ENCODE results near the gene C9orf78. TPM values are rescaled to one million over a fixed set of nuclear protein-coding genes. Genes with fewer than 3 reads are reported as not detected.
"Not testable (repeated sequence)": the region's sequence is repeated elsewhere in the genome, so short reads cannot be mapped to it uniquely, and the experiment has no call there.

C9orf78 gene
- total RNA-seq, 1 experiment from 2014 or later = 48.7 TPM

- H3K27me3 ChIP-seq = no peaks in the 10 kb centered on the region
- no peak overlapping the region for H3K4me3 ChIP-seq
- DNase-seq = no peak
- H3K9me3 ChIP-seq = no peaks in the 10 kb centered on the region
- H3K36me3 ChIP-seq = peaks cover 23% of the 10 kb centered on the region
Observed at GRCh38 chr9:129806061-129806460, 29.0 kb downstream of the C9orf78 start.

- no peaks in the 10 kb centered on the region for H3K9me3 ChIP-seq
- peak; percentile 18 for DNase-seq
- H3K4me3 ChIP-seq = peak overlapping the region; percentile 92
- H3K27me3 ChIP-seq = no peaks in the 10 kb centered on the region
- peaks cover 9% of the 10 kb centered on the region for H3K36me3 ChIP-seq
Observed at GRCh38 chr9:129803676-129804060, 31.4 kb downstream of the C9orf78 start.

GRCh38 chr9:129802833-129803675, 32.0 kb downstream of the C9orf78 start, which contains the start of gene TOR1B:
TSS of gene TOR1B (plus strand) at chr9:129803184. CDS start at chr9:129803213, 29 bp downstream.
- Histone ChIP-seq H3K36me3 (peaks cover 9% of the 10 kb centered on the region), H3K9me3 (no peaks in the 10 kb centered on the region), H3K4me3 (peak within 1 kb of the TSS; percentile 92), H3K27me3 (no peaks in the 10 kb centered on the region)
- DNase-seq = peak; percentile 90

GRCh38 chr9:129801504-129801903, 33.6 kb downstream of the C9orf78 start:
- DNase-seq = no peak
- no peaks in the 10 kb centered on the region for H3K27me3 ChIP-seq
- no peaks in the 10 kb centered on the region for H3K9me3 ChIP-seq
- H3K36me3 ChIP-seq = peaks cover 7% of the 10 kb centered on the region
- H3K4me3 ChIP-seq = no peak overlapping the region

GRCh38 chr9:129798973-129799372, 36.1 kb downstream of the C9orf78 start:
- H3K36me3 ChIP-seq = no peaks in the 10 kb centered on the region
- no peaks in the 10 kb centered on the region for H3K9me3 ChIP-seq
- DNase-seq = no peak
- H3K4me3 ChIP-seq = no peak overlapping the region
- no peaks in the 10 kb centered on the region for H3K27me3 ChIP-seq

- not testable (repeated sequence) for H3K36me3 ChIP-seq, H3K27me3 ChIP-seq, H3K4me3 ChIP-seq, DNase-seq, H3K9me3 ChIP-seq
Observed at GRCh38 chr9:129796029-129796428, 39.0 kb downstream of the C9orf78 start.

- DNase-seq = no peak
- Histone ChIP-seq H3K27me3 (no peaks in the 10 kb centered on the region), H3K4me3 (no peak overlapping the region), H3K9me3 (no peaks in the 10 kb centered on the region), H3K36me3 (no peaks in the 10 kb centered on the region)
Observed at GRCh38 chr9:129794549-129794948, 40.5 kb downstream of the C9orf78 start.

- H3K4me3 ChIP-seq = no peak overlapping the region
- H3K36me3 ChIP-seq = no peaks in the 10 kb centered on the region
- H3K27me3 ChIP-seq = no peaks in the 10 kb centered on the region
- no peaks in the 10 kb centered on the region for H3K9me3 ChIP-seq
- DNase-seq = no peak
Observed at GRCh38 chr9:129786481-129786880, 48.6 kb downstream of the C9orf78 start.

- H3K9me3 ChIP-seq = no peaks in the 10 kb centered on the region
- DNase-seq = no peak
- no peaks in the 10 kb centered on the region for H3K27me3 ChIP-seq
- H3K36me3 ChIP-seq = no peaks in the 10 kb centered on the region
- H3K4me3 ChIP-seq = no peak overlapping the region
Observed at GRCh38 chr9:129785866-129786265, 49.2 kb downstream of the C9orf78 start.

- DNase-seq, H3K36me3 ChIP-seq, H3K27me3 ChIP-seq, H3K4me3 ChIP-seq, H3K9me3 ChIP-seq: not testable (repeated sequence)
Observed at GRCh38 chr9:129784970-129785369, 50.1 kb downstream of the C9orf78 start.

GRCh38 chr9:129783516-129784361, 51.3 kb downstream of the C9orf78 start:
- H3K4me3 ChIP-seq = no peak overlapping the region
- peak; percentile 49 for DNase-seq

GRCh38 chr9:129781981-129782380, 53.1 kb downstream of the C9orf78 start:
- Histone ChIP-seq H3K4me3 (no peak overlapping the region), H3K9me3 (no peaks in the 10 kb centered on the region), H3K27me3 (no peaks in the 10 kb centered on the region), H3K36me3 (no peaks in the 10 kb centered on the region)
- no peak for DNase-seq

More at GRCh38 chr9:129783516-129784361, 51.3 kb downstream of the C9orf78 start:
- Histone ChIP-seq H3K27me3 (no peaks in the 10 kb centered on the region), H3K36me3 (no peaks in the 10 kb centered on the region), H3K9me3 (no peaks in the 10 kb centered on the region)

GRCh38 chr9:129781131-129781530, 53.9 kb downstream of the C9orf78 start:
- Histone ChIP-seq H3K27me3 (no peaks in the 10 kb centered on the region), H3K4me3 (no peak overlapping the region), H3K36me3 (no peaks in the 10 kb centered on the region), H3K9me3 (no peaks in the 10 kb centered on the region)
- DNase-seq = no peak

- no peak for DNase-seq
- no peaks in the 10 kb centered on the region for H3K36me3 ChIP-seq
- no peaks in the 10 kb centered on the region for H3K9me3 ChIP-seq
- H3K27me3 ChIP-seq = no peaks in the 10 kb centered on the region
- H3K4me3 ChIP-seq = no peak overlapping the region
Observed at GRCh38 chr9:129779560-129780190, 55.4 kb downstream of the C9orf78 start.

- H3K9me3 ChIP-seq = no peaks in the 10 kb centered on the region
- no peak overlapping the region for H3K4me3 ChIP-seq
- H3K27me3 ChIP-seq = no peaks in the 10 kb centered on the region
- no peak for DNase-seq
- H3K36me3 ChIP-seq = no peaks in the 10 kb centered on the region
Observed at GRCh38 chr9:129778469-129778868, 56.6 kb downstream of the C9orf78 start.

GRCh38 chr9:129777769-129778130, 57.3 kb downstream of the C9orf78 start:
- no peak for DNase-seq
- Histone ChIP-seq H3K36me3 (no peaks in the 10 kb centered on the region), H3K9me3 (no peaks in the 10 kb centered on the region), H3K4me3 (no peak overlapping the region), H3K27me3 (no peaks in the 10 kb centered on the region)
